Karpas-422 (cell line): ENCODE data around the gene USP7. TPM values are rescaled to one million over a fixed set of nuclear protein-coding genes. Genes with fewer than 3 reads are reported as not detected.
"Not testable (repeated sequence)": the region's sequence is repeated elsewhere in the genome, so short reads cannot be mapped to it uniquely, and the experiment has no call there.

Experiments used
- DNase-seq: peaks from one replicate; pipeline ENCODE4 v3.0.0-alpha.2; 2015
- H2AFZ ChIP-seq: fragments of 200-600 bp; sonication (generic); 2 replicates; pipeline ENCODE4 v1.6.1; 2014; ENCODE audit warnings: antibody characterized with exemption, low read length, mixed read lengths
- H3K27ac ChIP-seq: fragments of 200-600 bp; sonication (generic); 2 replicates; pipeline ENCODE4 v1.5.1; 2014; ENCODE audit warnings: mild to moderate bottlenecking, low read length, moderate library complexity
- H3K27me3 ChIP-seq: fragments of 200-600 bp; sonication (generic); 2 replicates; pipeline ENCODE4 v1.6.1; 2014; ENCODE audit warnings: low read length, mixed read lengths
- H3K36me3 ChIP-seq: fragments of 200-600 bp; sonication (generic); 2 replicates; pipeline ENCODE4 v1.6.1; 2014; ENCODE audit warnings: low read length, mixed read lengths; ENCODE audit not compliant: insufficient read depth
- H3K4me1 ChIP-seq: fragments of 200-600 bp; sonication (generic); 2 replicates; pipeline ENCODE4 v1.6.1; 2014; ENCODE audit warnings: mild to moderate bottlenecking, low read length, mixed read lengths
- H3K4me2 ChIP-seq: fragments of 200-600 bp; sonication (generic); 2 replicates; pipeline ENCODE4 v1.6.1; 2014; ENCODE audit warnings: low read length, low read depth, mild to moderate bottlenecking; ENCODE audit not compliant: poor library complexity, severe bottlenecking
- H3K4me3 ChIP-seq: fragments of 200-600 bp; sonication (generic); 2 replicates; pipeline ENCODE4 v1.5.1; 2014; ENCODE audit warnings: mild to moderate bottlenecking, antibody characterized with exemption, low read length, mixed read lengths
- H3K79me2 ChIP-seq: fragments of 200-600 bp; sonication (generic); 2 replicates; pipeline ENCODE4 v1.6.1; 2014; ENCODE audit warnings: mild to moderate bottlenecking, low read length, mixed read lengths
- H3K9ac ChIP-seq: fragments of 200-600 bp; sonication (generic); 2 replicates; pipeline ENCODE4 v1.6.0; 2014; ENCODE audit warnings: low read length
- H3K9me2 ChIP-seq: fragments of 200-600 bp; sonication (generic), shearing (Covaris generic); replicated peaks from 2 replicates; pipeline ENCODE4 v1.6.0; 2014; ENCODE audit warnings: mild to moderate bottlenecking, low read length, moderate library complexity; ENCODE audit not compliant: insufficient read depth
- H3K9me3 ChIP-seq: fragments of 300-700, 200-600 bp; sonication (generic); 2 replicates; pipeline ENCODE4 v1.6.1; 2014; ENCODE audit warnings: low read length, mixed read lengths
- H4K20me1 ChIP-seq: fragments of 200-600 bp; sonication (generic); 2 replicates; pipeline ENCODE4 v1.6.1; 2014; ENCODE audit warnings: mild to moderate bottlenecking, antibody characterized with exemption, low read length, low read depth; ENCODE audit not compliant: insufficient read depth
- total RNA-seq: library from RNA; depleted of rRNA; stranded (reverse); fragments of >200 nt; shearing (Covaris generic); gene quantifications from 2 replicates; pipeline ENCODE4 v1.2.3, GENCODE V29; 2014; ENCODE audit warnings: low replicate concordance; rRNA removed

The USP7 gene
- total RNA-seq, 1 experiment from 2014 or later: 42.5 TPM

DNA sequence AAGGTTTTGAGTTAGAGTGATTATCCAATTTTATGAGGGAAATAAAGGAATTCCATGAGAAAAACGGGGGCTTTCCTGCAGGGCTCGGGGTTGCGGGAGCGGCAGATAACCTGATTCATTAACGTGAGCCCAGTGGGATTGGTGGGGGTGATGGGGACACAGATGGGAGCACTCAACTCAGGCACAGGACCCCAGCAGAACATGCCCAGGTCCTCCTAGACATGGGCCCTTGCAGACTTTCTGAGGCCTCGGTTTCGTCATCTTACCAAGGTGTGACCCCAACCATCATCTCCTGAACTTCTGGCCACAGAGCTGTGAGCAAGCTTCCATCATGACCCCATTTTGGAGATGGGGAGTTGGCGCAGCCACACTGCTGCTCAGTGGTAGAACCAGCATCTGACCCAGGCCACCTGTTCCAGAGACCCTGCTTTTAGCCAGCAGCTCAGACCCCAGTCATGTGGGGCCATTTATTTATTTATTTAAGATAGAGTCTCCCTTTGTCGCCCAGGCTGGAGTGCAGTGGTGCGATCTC, 117.2 kb downstream of the USP7 start:
- H3K9me2 ChIP-seq: no peaks in the 10 kb centered on the region
- no peak overlapping the region for H3K4me2 ChIP-seq
- no peaks in the 10 kb centered on the region for H3K9me3 ChIP-seq
- no peaks in the 10 kb centered on the region for H3K27me3 ChIP-seq
- no peak overlapping the region for H2AFZ ChIP-seq
- H3K4me3 ChIP-seq: no peak overlapping the region
- H3K36me3 ChIP-seq: peaks cover 13% of the 10 kb centered on the region; the same call in 1 of the 2 replicates
- no peaks in the 10 kb centered on the region for H3K4me1 ChIP-seq
- DNase-seq: no peak
- peaks cover 14% of the 10 kb centered on the region for H3K79me2 ChIP-seq
- H3K9ac ChIP-seq: no peak overlapping the region
- H4K20me1 ChIP-seq: peaks cover 12% of the 10 kb centered on the region; the same call in 1 of the 2 replicates
- H3K27ac ChIP-seq: no peak overlapping the region

DNA sequence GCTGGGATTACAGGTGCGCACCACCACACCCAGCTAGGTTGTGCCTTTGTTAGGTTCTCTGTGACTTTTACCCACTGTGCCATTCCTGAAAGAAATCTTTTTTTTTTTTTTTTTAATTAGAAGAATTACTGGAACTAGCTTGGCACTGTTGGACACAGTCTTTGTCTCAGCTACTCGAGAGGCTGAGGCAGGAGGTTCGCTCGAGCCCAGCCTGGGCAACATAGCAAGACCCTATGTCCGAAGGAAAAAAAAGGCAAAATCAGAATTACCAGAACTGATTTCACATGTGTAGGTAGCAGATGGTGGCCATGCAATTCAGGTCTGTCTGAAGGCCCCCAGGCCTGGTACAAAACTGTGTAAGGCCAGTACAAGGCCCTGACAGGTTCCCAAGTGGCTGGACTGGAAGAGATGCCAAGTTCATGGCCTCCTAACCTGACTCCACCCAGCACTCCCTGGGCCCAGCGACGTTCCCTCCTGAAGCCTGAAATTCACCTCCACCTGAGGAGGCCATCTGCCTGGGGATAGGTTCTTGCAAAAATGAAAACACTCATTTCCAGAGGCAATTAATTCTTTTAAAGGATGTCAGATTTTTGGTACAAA, 117.9 kb downstream of the USP7 start:
- Histone ChIP-seq H3K4me2 (no peak overlapping the region), H3K4me1 (no peaks in the 10 kb centered on the region), H3K27ac (no peak overlapping the region), H3K79me2 (peaks cover 14% of the 10 kb centered on the region), H3K9me3 (no peaks in the 10 kb centered on the region), H2AFZ (no peak overlapping the region), H3K27me3 (no peaks in the 10 kb centered on the region), H3K36me3 (peaks cover 13% of the 10 kb centered on the region; the same call in 1 of the 2 replicates), H3K9me2 (no peaks in the 10 kb centered on the region), H4K20me1 (peaks cover 12% of the 10 kb centered on the region; the same call in 1 of the 2 replicates), H3K9ac (no peak overlapping the region), H3K4me3 (no peak overlapping the region)
- no peak for DNase-seq

DNA sequence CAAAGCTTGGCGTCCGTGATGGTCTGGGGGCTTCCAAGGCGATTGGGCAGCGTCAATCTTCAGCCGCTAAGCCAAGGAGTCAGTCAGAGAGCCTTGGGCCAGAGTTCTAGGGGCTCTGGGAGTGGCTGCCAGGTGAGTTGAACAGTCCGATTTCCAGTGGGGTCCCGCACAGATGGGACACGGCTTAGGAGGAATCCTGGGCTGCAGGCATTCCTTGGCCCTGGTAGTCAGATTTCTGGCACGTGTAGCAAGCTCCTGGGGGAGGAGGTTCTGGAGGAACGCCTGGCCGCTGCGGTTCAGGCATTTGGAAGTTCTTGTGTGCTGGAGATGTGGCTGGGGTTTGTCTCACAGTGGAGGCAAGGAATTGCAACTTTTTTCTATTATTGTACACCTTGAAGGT, 120.4 kb downstream of the USP7 start:
- Histone ChIP-seq H4K20me1 (peaks cover 12% of the 10 kb centered on the region; the same call in 1 of the 2 replicates), H3K79me2 (peaks cover 14% of the 10 kb centered on the region)
- H3K9ac ChIP-seq, H3K36me3 ChIP-seq, H2AFZ ChIP-seq, H3K4me2 ChIP-seq, H3K9me3 ChIP-seq, H3K27me3 ChIP-seq, DNase-seq, H3K4me1 ChIP-seq, H3K9me2 ChIP-seq, H3K4me3 ChIP-seq, H3K27ac ChIP-seq: not testable (repeated sequence)

Other genes starting within 250 kb of the USP7 start
- 4.9 and 8.1 TPM in 2 replicates for gene TMEM186, start 166.3 kb downstream of the USP7 start, total RNA-seq
- gene PMM2, start 166.1 kb downstream of the USP7 start, total RNA-seq: 26.5 and 27.1 TPM in 2 replicates
- gene CARHSP1, start 94.9 kb downstream of the USP7 start, total RNA-seq: 48.3 and 64.4 TPM in 2 replicates
- 0.45 TPM in 1 of 2 replicates, not detected in the other for gene LITAFD, start 81.6 kb downstream of the USP7 start, total RNA-seq
- gene HAPSTR1, start 127.7 kb upstream of the USP7 start, total RNA-seq: 45.1 and 51.2 TPM in 2 replicates